ENCODE data around the gene KATNB1. TPM values are rescaled to one million over a fixed set of nuclear protein-coding genes. Genes with fewer than 3 reads are reported as not detected.

KATNB1 gene
- total RNA-seq, 4 donors from 2014 or later = 16.8 to 30.2 (median 21.0) TPM

GRCh38 chr16:57693550-57693949, 42.0 kb upstream of the KATNB1 start:
- TF ChIP-seq, protein P1, sequence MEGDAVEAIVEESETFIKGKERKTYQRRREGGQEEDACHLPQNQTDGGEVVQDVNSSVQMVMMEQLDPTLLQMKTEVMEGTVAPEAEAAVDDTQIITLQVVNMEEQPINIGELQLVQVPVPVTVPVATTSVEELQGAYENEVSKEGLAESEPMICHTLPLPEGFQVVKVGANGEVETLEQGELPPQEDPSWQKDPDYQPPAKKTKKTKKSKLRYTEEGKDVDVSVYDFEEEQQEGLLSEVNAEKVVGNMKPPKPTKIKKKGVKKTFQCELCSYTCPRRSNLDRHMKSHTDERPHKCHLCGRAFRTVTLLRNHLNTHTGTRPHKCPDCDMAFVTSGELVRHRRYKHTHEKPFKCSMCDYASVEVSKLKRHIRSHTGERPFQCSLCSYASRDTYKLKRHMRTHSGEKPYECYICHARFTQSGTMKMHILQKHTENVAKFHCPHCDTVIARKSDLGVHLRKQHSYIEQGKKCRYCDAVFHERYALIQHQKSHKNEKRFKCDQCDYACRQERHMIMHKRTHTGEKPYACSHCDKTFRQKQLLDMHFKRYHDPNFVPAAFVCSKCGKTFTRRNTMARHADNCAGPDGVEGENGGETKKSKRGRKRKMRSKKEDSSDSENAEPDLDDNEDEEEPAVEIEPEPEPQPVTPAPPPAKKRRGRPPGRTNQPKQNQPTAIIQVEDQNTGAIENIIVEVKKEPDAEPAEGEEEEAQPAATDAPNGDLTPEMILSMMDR (IDR thresholded peaks at IDR 0.05) = no peak
- TF ChIP-seq POLR2A (IDR thresholded peaks at IDR 0.05) = no peak
- Histone ChIP-seq H3K36me3 (no peaks in the 10 kb centered on the region), H3K27ac (no peak overlapping the region), H3K4me1 (no peaks in the 10 kb centered on the region), H3K27me3 (peaks cover 0 to 19% (median 0%) of the 10 kb centered on the region in 4 donors), H3K9me3 (no peaks in the 10 kb centered on the region), H3K4me3 (no peak overlapping the region)
- no peak for DNase-seq
- 70% methylated on average over 4 of the region's 4 CpGs; no CpG with 5 or more reads in 1 of the 2 donors for WGBS, 2 donors
- intact Hi-C loops (cut with DNase I) = no loop called here

- Histone ChIP-seq H3K9me3 (no peaks in the 10 kb centered on the region), H3K4me1 (no peaks in the 10 kb centered on the region), H3K36me3 (no peaks in the 10 kb centered on the region), H3K27me3 (peaks cover 0 to 14% (median 0%) of the 10 kb centered on the region in 4 donors), H3K4me3 (no peak overlapping the region), H3K27ac (no peak overlapping the region)
- no peak for DNase-seq
- no peak for TF ChIP-seq POLR2A (IDR thresholded peaks at IDR 0.05)
- TF ChIP-seq, protein P1 (IDR thresholded peaks at IDR 0.05) = no peak
- WGBS, 2 donors = 61 to 69% methylated on average over 7 to 9 of the region's 10 CpGs
- intact Hi-C loops (cut with DNase I) = no loop called here
These were observed 41.3 kb upstream of the KATNB1 start for GRCh38 chr16:57694231-57694724.

GRCh38 chr16:57694725-57695679, 40.6 kb upstream of the KATNB1 start, which contains the start of gene DRC7:
TSS of gene DRC7 (plus strand) at chr16:57694806. CDS start at chr16:57697950, 3,144 bp downstream.
- DNase-seq = no peak
- 0 to 29% methylated on average over 2 to 8 of the region's 8 CpGs for WGBS, 2 donors
- no peak within 1 kb of the TSS for H3K27ac ChIP-seq

DNA sequence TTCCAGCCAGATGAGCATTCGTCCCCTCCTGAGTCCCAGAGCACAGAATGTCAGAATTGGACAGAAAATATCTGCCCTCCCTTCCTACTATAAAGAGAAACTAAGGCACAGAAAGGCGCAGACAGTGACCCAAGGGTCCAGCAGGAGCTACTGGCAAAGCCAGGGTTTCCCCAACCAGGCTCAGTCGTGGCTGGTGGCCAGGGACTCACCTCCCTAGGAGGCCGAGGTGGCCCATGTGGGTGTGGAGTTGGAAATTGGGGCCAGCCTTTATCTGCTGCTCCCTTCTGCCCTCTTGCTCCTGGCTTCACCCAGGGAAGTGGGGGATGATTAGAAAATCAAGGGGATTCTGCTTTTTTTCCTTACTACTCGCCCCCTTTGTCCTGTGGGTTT, 39.9 kb upstream of the KATNB1 start:
- H3K27me3 ChIP-seq = peaks cover 0 to under 1% (median 0%) of the 10 kb centered on the region in 4 donors

More at GRCh38 chr16:57694725-57695679, 40.6 kb upstream of the KATNB1 start, which contains the start of gene DRC7:
- intact Hi-C loops (cut with DNase I) = no loop called here
- H3K4me1 ChIP-seq = no peaks in the 10 kb centered on the region
- H3K4me3 ChIP-seq = peak within 1 kb of the TSS in 1 of 4 donors; percentile 15
- H3K9me3 ChIP-seq = no peaks in the 10 kb centered on the region
- H3K36me3 ChIP-seq = no peaks in the 10 kb centered on the region
- H3K27me3 ChIP-seq = peaks cover 0 to 7% (median 0%) of the 10 kb centered on the region in 4 donors
- TF ChIP-seq, protein P1 (IDR thresholded peaks at IDR 0.05) = no peak
- no peak for TF ChIP-seq POLR2A (IDR thresholded peaks at IDR 0.05)

More for the DNA sequence above, 39.9 kb upstream of the KATNB1 start:
- Histone ChIP-seq H3K4me3 (no peak overlapping the region), H3K4me1 (no peaks in the 10 kb centered on the region), H3K9me3 (no peaks in the 10 kb centered on the region), H3K27ac (no peak overlapping the region), H3K36me3 (no peaks in the 10 kb centered on the region)
- intact Hi-C loops (cut with DNase I) = no loop called here
- DNase-seq = no peak
- 47 to 75% methylated on average over 1 to 3 of the region's 5 CpGs for WGBS, 2 donors
- no peak for TF ChIP-seq POLR2A (IDR thresholded peaks at IDR 0.05)
- TF ChIP-seq, protein P1 (IDR thresholded peaks at IDR 0.05) = no peak
